ENCODE measurements around the gene PGLYRP4. TPM values are rescaled to one million over a fixed set of nuclear protein-coding genes. Genes with fewer than 3 reads are reported as not detected.

PGLYRP4 gene, protein sequence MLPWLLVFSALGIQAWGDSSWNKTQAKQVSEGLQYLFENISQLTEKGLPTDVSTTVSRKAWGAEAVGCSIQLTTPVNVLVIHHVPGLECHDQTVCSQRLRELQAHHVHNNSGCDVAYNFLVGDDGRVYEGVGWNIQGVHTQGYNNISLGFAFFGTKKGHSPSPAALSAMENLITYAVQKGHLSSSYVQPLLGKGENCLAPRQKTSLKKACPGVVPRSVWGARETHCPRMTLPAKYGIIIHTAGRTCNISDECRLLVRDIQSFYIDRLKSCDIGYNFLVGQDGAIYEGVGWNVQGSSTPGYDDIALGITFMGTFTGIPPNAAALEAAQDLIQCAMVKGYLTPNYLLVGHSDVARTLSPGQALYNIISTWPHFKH
- total RNA-seq (2022; extraction: Qiagen RNA extraction) = not detected in 5 replicates

DNA sequence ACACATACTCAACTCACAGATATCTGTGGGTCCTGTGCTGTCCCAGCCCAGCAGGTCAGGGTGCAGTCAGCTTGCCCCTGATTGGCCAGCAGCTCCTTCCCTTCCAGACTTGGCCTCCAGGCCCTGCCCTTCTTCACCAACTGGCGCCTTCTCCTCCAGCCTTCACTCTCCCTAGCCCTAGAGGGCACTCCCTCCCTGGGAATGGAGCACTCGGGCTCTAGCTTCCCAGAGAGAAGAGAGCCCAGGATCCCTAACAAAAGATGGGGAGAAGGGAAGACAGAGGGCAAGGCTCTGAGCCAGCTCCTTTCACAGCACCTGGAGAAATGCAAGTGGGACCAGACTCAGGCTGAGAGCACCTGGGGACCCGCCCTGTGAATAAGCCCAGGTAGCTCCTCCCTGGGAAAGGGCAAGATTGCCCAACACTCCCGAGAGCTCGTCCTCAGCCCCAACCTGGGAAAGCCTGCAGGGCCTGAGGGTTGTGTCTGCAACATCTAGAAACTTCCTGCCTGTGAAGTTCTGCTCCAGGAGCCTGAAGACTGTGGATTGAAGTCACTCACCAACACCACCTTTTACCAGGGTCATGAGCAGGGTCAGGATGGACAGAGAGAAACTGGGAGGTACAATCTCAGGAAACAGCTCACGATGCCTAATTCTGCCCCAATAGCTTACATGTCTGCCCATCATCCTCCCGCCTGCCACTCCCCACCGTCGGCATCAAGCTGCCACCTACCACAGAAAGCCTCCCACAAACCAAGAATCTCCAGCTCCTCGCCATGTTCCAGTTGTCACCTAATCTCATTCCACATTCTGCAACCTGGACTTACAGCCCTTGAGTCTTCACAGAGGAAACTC is at the start of gene PGLYRP4:
Gene PGLYRP4, minus strand, starts transcription at position 331 of the 852 bp plus-strand sequence. CDS start 909 bp downstream, outside the sequence.

DNA sequence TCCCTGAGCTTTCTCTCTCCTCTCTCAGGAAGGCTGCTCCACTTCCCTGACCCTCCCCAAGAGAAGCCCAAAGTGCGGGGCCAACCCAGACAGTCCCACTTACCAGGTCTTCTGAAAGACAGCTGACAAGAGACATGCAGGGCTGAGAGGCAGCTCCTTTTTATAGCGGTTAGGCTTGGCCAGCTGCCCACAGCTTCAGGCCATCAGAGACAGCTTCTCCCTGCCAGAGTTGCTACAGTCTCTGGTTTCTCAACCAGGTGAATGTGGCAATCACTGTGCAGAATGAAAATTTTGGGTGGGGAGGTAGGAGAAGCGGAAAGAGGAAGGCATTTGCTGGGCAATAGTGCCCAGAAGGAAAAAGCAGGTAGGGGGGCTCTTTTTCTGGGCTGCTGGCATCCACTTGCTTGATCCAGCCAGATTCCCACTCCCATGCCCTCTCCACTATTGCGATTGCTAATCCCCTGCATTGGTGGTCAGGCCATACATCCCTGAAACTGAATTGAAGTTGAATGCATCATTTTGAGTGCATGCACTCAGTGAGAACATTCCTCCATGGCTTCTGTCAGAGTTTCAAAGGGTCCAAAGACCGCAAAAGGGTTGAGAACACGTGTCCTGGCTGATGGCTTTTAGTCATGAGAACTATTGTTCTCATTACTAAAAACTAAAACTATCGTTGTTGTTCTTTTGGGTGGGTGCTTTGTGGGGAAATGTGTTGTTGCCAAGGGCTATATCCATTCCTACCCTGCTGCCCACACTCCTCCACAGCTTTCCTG is 42.5 kb upstream of the PGLYRP4 start, which contains the start of gene S100A8:
Gene S100A8, minus strand, starts transcription at position 136 of the 773 bp plus-strand sequence. CDS start 538 bp downstream, outside the sequence.

DNA sequence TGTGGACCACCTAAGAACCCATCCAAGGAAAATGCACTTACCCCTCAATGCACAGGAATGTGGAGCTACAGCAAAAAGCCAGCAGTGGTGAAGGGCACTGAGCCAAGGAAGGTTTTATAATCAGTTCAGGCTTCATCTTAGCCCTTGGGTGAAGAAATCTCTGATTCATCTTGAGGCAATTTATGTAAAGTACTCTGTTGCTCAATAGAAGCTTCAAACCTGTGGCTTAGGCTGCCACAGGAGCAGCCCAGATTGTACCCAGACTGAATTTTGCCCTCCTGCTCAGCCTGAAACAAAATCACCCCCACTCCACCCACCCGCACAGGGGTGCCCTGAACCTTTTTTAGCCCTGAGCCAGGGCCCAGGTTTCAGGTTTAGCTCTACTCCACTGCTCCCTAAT is 26.9 kb upstream of the PGLYRP4 start, which contains the start of gene S100A12:
Gene S100A12, minus strand, starts transcription at position 111 of the 400 bp plus-strand sequence. CDS start 1,029 bp downstream, outside the sequence.

DNA sequence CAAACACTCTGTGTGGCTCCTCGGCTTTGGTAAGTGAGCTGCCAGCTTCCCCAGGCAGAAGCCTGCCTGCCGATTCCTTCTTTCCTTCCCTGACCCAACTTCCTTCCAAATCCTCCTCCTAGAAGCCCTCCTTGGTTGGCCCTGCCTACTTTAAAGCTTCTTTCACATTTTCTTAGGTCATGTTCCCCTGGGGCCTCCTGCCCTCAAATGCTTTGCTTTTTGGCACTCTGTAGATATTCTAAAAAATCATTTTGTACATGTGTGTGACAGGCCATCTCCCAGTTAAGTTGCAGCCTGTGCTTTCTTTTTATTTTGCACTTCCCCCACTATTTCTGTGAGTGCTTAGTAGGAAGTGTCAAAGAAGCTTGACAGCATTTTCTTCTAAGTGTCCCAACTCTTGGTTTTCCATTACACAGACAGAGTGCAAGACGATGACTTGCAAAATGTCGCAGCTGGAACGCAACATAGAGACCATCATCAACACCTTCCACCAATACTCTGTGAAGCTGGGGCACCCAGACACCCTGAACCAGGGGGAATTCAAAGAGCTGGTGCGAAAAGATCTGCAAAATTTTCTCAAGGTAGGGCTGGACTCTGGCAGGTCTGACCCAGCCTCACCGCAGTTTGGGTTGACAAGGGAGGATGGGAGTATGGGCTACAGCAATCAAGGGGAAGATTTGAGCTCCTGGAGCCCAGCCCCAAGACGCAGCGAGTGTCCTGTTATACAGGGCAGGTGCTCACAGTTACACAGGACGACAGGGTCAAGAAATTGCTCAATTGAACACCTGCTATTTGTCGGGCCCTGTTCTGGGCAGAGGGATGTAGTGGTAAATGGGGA is 9.4 kb upstream of the PGLYRP4 start, which contains the start of gene S100A9:
Gene S100A9, plus strand, starts transcription at position 2 of the 838 bp plus-strand sequence. Its CDS starts 430 bp downstream, at position 432.

DNA sequence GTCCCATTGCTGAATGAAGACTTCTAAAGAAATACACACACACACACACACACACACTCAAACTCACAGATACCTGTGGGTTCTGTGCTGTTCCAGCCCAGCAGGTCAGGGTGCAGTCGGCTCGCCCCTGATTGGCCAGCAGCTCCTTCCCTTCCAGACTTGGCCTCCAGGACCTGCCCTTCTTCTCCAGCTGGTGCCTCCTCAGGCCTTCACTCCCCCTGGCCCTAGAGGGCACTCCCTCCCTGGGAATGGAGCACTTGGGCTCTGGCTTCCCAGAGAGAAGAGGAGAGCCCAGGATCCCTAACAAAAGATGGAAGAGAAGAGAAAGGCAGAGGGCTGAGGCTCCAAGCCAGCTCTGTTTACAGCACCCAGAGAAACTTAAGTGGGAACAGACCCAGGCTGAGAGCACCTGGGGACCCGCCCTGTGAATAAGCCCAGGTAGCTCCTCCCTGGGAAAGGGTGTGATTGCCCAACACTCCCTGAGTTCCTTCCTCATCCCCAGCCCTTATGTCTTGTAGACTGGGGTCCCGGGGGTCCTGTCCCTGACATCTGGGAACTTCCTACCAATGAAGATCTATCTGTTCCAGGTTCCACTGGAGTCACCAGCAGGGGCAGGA is 36.0 kb downstream of the PGLYRP4 start, which contains the start of gene PGLYRP3:
Gene PGLYRP3, minus strand, starts transcription at position 383 of the 617 bp plus-strand sequence. CDS start 2,287 bp downstream, outside the sequence.

Other genes with a start within 250 kb of the PGLYRP4 start
- not detected in 5 replicates for gene SPRR2F, start 235.3 kb downstream of the PGLYRP4 start, total RNA-seq (2022; extraction: Qiagen RNA extraction)
- gene SPRR2G, start 198.0 kb downstream of the PGLYRP4 start, total RNA-seq (2022; extraction: Qiagen RNA extraction) = not detected in 5 replicates
- not detected in 5 replicates for gene LELP1, start 145.4 kb downstream of the PGLYRP4 start, total RNA-seq (2022; extraction: Qiagen RNA extraction)
- gene PRR9, start 131.3 kb downstream of the PGLYRP4 start, total RNA-seq (2022; extraction: Qiagen RNA extraction) = 0.10 TPM in 1 of 5 replicates, not detected in the others
- gene LORICRIN, start 89.2 kb downstream of the PGLYRP4 start, total RNA-seq (2022; extraction: Qiagen RNA extraction) = not detected in 5 replicates
- not detected in 5 replicates for gene PGLYRP3, start 35.9 kb downstream of the PGLYRP4 start, total RNA-seq (2022; extraction: Qiagen RNA extraction)
- 0.49 to 0.92 TPM (median 0.54 TPM) in 5 replicates for gene S100A9, start 9.0 kb upstream of the PGLYRP4 start, total RNA-seq (2022; extraction: Qiagen RNA extraction)
- not detected in 5 replicates for gene S100A12, start 26.8 kb upstream of the PGLYRP4 start, total RNA-seq (2022; extraction: Qiagen RNA extraction)
- gene S100A8, start 42.2 kb upstream of the PGLYRP4 start, total RNA-seq (2022; extraction: Qiagen RNA extraction) = not detected in 5 replicates
- not detected in 5 replicates for gene S100A7A, start 67.7 kb upstream of the PGLYRP4 start, total RNA-seq (2022; extraction: Qiagen RNA extraction)
- not detected in 5 replicates for gene S100A7, start 111.8 kb upstream of the PGLYRP4 start, total RNA-seq (2022; extraction: Qiagen RNA extraction)
- gene S100A6, start 187.2 kb upstream of the PGLYRP4 start, total RNA-seq (2022; extraction: Qiagen RNA extraction) = 2,947 to 3,960 TPM (median 3,059 TPM) in 5 replicates
- gene S100A5, start 192.1 kb upstream of the PGLYRP4 start, total RNA-seq (2022; extraction: Qiagen RNA extraction) = 0.50 to 1.9 TPM (median 0.75 TPM) in 5 replicates
- 1,278 to 1,937 TPM (median 1,356 TPM) in 5 replicates for gene S100A4, start 197.0 kb upstream of the PGLYRP4 start, total RNA-seq (2022; extraction: Qiagen RNA extraction)
- gene S100A3, start 200.4 kb upstream of the PGLYRP4 start, total RNA-seq (2022; extraction: Qiagen RNA extraction) = 120 to 134 TPM (median 130 TPM) in 5 replicates
- 22.8 to 28.7 TPM (median 26.8 TPM) in 5 replicates for gene S100A2, start 217.0 kb upstream of the PGLYRP4 start, total RNA-seq (2022; extraction: Qiagen RNA extraction)